ENCODE measurements around the gene HHATL.

Gene HHATL

DNA sequence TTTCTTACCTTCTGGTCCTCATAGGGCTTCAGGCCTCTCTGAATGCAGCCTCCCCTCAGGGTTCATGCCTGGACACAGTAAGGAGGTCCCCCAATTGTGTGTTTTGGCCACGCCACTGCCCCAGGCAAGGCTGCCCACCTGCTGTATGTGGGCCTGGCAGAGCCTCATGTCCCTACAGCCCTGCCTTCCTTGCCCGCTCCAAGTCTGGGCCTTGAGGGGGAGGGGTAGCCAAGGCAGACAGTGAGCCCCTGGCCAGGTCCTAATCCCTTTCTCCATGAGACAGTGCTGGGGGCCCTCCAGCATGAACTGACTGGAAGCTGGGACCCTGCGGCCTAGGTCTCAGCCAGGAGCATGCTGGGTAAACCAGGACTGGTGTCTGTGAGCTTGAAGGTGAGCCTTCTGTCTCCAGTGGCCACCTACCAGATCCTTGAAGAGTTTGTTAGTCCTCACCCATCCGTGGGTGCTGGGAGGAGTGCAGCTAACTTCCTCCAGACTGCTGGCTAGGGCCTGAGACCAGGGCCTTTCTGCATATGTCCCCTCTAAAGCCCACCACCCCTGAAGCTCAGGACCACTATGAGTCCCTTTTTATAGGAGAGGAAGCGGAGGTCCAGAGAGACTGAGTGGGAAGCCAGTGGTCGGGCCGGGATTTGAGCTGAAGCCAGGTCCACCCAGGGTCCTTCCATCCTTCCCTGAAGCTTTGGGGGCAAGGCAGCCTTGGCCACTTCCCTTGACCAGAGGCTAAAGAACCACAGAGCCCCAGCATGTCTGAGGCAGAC lies 40.4 kb downstream of the HHATL start:
- DNase-seq: no peak

DNA sequence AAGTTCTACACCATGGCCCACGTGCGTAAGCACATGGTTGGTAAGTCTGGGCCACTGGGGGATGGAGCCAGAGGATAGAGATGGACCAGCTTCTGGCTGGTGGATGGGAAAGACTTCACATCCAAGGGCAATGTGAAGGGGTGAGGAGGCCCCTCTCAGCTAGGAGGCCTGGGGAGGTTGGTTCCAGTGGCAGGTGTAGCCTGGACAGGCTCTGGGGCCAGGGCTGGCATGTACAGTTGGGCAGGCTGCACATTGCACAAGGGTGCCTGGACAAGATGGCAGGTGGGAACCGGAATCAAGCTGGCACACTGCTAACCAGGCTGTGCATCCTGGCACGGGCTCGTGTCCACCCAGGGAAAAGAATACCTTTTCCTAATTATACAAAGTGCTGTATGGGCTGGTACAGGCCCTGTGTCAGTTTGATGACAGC lies 41.0 kb downstream of the HHATL start:
- DNase-seq: no peak

DNA sequence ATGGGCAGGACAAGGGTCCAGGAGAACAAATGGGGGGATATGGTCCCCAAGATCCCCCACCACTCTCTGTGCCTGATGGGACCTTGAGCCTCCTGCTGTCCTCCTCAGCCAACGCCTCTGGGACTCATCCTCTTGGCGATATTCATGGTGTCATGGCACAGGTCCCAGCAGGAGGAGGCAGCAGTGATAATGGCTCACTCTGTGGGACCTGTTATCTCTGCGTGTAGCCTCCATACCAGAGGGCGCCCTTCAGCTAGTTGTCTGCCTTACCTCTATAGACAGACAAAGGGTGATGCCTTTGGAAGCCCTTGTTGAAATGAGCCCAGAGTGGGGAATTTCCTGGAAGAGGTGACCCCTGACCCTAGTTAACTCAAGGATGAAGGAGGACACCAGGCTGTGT lies 41.7 kb downstream of the HHATL start:
- DNase-seq: no peak

DNA sequence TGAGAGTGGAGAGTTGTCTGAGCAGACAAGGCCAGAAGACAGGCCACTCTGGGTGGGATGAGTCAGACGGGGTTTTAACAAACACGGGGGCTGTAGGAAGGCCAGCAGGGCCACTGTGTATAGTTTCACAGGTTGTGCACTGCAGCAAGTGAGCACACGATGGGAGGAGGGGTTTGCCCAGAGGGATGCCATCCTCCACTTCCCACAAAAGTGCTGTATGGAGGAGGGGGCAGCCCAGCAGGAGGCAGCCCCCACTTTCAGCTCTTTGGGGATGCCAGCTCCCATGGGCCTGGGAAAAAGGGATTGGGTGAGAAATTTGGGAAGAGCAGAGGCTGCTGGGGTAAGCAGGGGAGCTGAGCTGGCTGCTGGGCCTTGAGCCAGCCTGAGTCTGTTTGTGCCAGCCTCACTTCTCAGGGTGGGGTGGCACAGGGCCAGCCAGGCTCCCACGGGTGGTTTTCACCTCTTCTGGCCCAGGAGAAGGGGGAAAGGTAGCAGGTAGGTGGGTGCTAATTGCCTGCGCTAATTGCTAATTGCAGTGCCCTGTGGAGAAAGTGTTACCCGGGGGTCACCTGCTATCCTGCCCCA lies 42.4 kb downstream of the HHATL start:
- no peak for DNase-seq

DNA sequence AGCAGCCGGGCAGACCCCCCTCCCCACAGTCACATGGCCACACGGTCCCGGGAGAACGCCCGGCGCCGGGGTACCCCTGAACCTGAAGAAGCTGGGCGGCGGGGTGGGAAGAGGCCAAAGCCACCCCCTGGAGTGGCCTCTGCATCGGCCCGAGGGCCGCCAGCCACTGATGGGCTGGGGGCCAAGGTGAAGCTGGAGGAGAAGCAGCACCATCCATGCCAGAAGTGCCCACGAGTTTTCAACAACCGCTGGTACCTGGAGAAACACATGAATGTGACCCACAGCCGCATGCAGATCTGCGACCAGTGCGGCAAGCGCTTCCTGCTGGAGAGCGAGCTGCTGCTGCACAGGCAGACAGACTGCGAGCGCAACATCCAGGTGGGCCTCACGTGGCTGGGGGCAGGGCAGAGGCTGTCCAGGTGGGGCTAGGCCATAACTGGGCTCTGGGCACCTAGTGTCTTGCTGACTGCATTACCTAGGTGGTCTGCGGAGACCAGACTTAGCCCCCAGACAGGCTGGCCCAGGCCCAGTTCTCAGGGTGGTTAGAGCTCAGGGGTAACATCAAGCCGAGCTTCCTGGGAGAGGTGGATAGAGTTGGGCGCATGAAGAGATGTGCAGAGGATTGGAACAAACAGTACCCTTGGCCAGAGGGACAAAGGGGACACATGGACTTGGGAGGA lies 43.0 kb downstream of the HHATL start:
- DNase-seq: no peak

DNA sequence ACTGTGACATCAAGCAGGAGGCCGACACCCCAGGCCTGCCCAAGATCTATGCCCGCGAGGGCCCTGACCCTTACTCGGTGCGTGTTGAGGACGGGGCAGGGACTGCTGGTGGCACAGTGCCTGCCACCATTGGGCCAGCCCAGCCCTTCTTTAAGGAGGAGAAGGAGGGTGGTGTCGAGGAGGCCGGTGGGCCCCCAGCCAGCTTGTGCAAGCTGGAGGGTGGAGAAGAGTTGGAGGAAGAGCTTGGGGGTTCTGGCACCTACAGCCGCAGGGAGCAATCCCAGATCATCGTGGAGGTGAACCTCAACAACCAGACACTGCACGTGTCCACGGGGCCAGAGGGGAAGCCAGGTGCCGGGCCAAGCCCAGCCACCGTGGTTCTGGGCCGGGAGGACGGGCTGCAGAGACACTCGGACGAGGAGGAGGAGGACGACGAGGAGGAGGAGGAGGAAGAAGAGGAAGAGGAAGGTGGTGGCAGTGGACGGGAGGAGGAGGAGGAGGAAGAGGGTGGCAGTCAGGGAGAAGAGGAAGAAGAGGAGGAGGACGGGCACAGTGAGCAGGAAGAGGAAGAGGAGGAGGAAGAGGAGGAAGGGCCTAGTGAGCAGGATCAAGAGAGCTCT lies 43.7 kb downstream of the HHATL start:
- no peak for DNase-seq

DNA sequence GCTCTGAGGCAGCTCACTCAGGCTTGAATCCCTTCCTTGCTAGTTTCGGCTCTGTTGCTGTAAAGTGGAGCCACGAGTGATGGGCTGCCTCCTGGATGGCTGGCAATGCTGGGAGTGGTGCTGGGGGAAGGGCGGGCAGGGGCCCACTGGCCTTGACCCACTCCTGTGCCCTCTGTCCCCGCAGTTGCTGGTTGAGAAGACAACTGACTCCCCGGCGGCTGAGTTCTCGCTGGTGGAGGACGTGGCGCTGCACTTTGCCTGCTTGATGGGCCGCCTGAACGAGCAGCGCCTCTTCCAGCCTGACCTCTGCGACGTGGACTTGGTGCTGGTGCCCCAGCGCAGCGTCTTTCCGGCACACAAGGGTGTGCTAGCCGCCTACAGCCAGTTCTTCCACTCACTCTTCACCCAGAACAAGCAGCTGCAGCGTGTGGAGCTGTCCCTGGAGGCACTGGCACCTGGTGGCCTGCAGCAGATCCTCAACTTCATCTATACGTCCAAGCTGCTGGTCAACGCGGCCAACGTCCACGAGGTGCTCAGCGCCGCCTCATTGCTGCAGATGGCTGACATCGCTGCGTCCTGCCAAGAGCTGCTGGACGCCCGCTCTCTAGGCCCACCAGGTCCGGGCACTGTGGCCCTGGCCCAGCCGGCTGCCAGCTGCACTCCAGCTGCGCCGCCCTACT lies 44.4 kb downstream of the HHATL start:
- DNase-seq: no peak

DNA sequence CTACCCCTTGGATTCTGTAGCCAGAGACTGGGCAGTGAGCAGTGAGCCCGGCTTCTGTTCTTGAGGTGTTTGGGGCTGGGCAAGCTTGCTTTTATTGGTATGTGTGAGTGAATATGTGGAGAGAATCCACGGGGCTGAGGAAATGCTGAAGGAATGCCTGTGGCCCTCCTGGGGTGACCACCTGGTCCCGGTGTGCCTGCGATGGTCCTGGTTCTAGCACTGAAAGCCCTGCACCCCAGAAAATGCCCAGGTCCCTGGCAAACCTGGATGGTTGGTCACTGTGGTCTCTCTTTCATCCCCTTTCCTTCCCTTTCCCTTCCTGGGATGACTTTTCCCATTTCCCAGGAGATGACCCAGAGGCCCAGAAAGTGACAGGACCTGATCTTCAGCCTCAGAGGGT lies 44.9 kb downstream of the HHATL start:
- DNase-seq: no peak

DNA sequence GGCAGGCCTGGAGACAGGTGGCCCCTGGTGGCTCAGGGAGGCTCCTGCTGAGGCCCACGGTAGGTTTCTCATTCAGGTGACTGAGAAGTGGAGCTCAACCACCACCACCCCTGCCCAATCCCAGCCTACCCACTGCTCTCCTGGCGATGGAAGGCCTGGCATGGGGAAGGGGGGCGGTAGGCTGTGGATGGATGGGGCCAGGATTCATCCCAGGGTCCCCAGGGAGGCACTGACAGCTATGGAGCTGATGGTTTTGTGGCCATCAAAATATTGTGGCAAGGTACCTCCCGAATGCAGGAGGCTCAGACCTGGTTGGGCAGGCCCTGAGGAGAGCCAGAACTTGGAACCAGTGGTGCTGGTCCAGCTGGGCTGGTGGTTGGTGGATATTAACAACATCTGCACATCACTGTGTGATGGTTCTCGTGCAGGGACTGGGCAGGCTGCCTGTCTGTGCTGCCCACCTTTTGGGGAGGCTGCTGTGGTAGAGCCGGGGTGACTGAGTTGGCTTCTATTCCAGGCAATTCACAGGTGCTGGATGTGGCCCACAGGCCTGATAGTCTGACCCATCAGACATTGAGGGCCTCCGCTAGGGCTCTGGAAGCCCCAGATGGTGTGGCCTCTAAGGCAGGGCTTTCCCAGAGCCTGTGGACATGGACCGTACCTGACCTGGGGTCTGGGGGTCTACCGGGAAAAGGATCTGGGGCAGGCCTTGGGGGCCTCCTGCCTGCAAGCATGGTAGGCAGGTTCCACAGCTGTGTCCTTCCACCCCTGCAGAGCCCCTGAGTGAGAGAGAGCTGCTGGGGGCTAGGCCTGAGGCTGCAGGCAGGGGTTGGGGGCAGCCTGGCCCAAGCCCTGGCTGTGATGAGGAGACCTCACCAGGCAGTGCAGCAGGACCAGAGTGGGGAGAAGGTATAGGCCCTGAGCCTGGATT lies 45.7 kb downstream of the HHATL start:
- no peak for DNase-seq

DNA sequence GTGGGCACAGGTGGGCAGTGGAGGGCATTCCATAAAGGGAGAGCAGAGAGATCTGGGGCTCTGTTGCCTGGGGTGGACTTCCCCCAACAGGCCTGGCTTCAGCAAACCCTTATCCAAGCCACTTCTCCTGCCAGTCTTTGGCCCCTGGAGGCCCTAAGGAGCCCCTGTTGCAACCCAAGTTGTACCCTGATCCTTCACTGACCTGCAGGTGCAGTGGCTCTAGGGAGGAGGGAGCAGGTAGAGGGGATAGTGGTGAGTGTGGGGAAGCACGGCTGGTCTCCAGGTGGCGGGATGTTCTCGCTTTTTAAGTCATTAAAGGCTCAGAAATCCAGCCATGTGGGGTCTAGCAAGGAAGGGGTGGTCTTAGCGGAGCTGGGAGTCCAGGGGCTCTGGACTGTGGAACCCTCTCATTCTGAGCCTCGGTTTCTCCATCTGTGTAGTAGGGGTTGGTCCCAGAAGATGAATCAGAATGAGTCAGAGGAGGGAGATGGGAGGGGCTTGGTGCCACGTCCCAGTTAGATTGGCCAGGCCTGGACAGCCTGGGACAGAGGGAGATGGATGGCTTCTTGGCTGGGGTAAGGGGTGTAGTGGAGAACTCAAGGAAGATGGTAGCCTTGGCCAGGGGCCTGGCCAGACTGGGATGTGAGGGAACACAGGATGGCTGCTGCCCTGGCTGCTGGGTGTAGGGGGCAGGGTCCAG lies 46.5 kb downstream of the HHATL start:
- no peak for DNase-seq

DNA sequence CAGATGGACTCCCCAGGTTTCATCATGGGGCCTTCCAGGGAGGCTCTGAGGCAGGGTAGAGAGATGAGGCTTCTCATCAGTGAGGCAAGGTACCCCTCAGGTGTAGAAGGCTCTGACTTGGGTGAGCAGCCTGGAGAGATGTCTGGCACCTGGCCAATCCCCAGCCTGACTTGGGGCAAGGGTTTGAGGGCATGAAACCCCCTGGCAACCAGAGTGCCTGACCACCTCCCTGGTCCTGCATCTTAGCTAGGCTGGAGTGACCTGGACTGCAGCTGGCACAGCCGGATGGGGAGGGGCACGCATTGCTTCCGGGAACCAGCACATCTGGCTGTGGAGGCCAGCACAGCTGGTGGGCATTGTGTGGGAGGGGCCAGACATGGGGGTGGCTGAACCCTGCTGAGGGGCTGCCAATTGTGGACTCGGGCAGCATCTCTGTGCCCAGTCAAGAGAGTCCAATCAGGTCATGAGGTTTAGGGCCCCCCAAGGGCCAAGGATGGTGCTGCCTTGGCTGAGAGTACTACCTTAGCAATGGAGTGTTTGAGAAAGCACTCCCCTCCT lies 47.2 kb downstream of the HHATL start:
- no peak for DNase-seq

DNA sequence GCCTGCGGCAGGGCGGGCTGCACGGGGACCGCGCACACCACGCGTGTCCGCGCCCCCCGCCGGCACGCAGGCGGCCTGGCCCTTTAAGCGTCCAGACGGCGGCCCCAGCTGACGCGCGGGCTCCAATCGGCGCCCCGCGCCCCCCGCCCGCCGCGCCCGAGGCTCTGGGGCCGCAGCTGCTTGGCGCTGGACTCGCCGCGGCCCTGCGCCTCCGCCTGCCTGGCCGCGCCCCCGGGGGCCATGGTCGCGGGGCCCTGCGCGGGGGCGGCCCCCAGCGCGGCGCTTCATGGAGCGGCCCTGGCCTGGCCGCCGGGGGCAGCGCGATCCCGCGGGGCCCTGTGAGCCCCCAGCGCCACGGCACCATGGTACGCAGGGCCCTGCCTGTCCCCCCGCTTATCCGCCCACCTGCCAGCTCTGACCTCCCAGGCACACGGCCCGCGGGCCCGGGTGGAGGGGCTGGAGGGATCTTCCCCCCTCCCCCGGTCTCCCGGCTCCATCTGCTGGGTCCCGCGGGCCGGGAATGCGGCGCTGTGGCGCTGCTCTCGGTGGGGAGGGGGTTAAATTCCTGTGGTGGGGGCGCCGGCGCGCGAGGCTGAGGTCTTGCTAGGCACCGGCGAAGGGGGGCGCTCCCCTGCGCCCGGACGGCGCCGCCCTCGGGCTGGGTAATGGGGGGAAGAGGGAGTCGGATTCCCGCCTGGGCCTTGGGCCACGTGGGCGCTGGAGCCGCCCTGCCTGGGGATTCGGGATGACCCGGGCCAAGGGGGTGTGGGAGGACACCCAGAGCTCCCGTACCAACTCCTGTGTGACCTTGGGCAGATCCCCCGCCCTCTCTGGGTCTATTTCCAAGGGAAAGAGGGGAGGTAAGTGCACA lies 48.0 kb downstream of the HHATL start:
- DNase-seq: no peak

DNA sequence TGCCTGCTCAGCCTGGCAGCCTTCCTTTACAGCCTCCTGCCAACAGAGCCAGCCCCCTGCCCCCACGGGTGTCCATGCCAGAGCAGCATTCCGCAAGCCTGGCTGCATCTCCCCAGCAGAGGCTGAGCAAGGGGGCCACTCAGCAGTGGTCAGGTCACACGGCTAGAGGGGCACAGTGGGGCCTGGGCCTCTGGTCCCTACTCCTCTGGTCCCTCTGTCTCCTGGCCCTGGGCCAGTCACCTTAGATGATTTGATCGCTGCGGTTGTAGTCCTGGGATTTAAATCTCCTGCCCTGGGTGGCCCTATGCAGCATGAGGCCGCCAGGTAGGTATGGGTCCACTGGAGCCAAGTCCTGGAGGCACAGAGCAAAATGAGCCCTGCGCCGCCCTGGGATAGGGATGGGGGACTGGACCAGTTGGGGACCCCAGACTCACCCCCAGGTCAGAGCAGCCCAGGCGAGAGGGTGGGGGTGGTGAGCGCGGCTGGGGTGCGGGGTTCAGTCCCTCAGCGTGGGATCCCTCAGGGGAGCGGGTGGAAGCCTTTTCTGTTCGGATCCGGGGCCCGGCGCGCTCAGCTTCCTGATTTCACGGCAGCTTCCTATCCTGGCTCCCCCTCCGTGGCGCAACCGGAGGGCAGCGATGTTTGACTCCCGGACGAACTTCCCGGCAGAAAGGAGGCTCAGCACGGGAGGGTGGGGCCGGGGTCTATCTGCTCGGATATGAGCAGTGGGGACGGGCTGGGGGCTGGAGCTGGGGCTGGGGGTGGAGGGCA lies 48.9 kb downstream of the HHATL start, which contains the start of gene ZBTB47:
Gene ZBTB47, plus strand, starts transcription at position 138 of the 771 bp plus-strand sequence. CDS start 4,659 bp downstream, outside the sequence.
- no peak for DNase-seq

DNA sequence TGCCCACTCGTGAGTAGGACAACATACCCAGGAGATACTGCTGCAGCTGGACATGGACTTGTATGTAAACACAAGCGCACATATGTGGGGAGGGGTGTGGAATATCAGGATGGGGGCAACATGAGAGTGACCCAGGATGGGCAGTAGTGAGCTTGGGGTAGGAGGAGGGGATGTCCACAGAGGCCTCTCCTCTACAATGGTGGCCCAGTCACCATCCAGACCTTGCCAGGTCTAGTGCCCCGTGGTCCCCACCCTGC lies 49.4 kb downstream of the HHATL start:
- DNase-seq: no peak

DNA sequence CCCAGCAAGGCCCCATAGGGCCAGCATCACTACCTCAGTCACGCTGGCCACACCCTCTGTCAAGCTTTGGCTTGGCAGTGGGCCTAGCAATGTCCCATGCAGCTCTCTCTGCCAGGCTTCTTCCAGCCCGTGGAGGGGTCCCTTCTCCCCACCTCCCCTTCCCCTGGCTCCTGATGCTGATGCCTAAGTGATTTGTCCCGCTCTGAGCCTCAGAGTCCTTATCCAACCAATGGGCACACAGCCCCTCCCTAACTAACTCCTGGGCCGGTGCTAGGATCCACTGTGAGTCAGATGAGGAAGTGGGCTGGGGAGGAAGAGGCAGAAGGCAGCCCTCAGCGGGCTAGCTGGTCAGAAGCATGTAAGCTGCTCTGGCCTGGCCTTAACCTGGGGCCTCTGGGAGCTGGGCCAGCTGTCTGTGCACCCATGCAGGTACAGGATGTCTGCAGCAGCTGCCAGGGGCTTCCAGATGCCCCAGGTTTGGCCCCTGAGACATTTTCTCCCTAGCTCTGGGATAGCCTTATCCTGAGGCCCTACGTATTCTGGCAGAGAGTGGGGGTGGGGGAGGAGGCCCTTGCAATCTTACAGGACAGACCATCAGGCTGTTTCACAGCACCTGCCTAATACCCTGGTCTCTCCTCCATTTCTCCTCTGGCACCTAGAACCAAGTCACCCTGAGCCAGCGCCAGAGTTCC lies 49.8 kb downstream of the HHATL start:
- no peak for DNase-seq

DNA sequence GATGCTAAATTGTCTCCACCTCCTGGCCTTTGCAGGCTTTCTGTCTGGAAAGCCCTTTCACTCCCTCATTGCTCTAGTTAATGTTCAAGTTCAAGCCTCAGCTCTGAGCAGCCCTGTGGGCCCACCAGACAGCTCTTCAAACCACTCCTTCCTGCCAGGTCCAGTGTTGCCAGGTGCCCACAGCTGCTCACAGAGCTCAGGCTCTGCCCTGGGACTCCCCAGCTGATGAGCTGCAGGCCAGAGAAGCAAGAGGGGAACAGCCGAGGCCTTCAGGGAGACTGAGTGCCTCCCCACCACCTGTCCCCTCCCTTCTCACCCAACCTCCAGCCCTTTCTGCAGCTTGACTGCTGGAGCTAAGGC lies 50.4 kb downstream of the HHATL start:
- no peak for DNase-seq

DNA sequence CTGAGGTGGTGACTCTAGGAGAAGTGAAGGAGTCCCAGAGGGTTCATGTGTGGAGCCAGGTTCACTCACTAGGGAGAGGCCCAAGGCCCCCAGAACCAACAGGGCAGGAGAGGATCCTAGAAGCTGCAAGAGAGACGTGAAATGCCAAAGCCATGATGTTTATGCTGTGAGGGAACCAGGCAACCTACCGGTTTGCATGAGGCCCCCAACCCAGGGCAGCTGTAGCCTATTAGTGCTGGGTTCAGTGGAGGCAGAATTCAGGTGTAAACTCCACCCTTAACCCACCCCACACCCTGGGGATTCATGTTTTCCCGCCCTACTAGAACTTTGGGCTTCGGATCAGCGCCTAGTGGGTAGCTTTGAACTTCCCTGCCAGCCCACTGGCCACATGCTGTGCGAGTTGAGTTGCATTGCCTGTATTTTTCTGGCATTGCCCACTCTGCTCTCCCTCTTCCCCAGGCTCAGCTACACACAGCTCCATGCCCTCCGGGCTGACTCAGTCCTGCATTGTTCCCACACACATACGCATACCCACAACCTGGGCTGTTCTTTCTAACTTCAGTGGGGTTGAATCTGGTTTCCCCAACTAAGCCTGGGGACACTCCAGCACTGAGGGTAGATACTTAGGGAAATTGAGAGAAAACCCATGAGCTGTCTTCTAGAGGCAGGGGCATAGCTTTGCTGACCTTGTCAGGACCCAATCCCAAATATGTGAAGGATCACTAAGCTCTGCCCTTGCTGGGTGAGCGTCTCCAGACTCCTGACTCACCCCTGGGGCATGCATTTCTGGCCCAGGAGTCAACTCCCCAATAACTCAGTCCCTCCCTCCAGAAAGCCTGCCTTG lies 51.1 kb downstream of the HHATL start:
- no peak for DNase-seq

DNA sequence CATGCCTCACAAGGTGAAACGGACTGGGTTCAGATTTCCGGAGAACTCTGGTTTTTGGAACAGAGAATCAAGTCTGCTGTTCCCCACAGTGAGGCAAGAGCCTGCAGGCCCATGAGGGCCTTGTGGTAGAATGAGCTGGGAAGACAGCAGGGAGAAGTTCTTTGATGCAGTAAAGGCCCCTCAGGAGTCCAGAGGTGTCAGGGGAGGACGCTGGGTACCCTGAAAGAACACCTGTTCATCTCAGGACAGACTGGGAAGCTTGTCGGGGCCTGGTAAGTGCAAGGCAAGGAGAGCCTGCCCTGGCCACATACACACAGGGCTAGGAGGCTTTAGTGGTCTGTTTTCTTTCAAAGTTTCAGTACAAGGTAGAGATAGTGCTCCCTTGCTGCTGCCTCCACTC lies 52.8 kb downstream of the HHATL start:
- no peak for DNase-seq

Data from activated CD4-positive, alpha-beta T cell treated with anti-CD3 and anti-CD28 coated beads for 48 hours (primary cell).